Endothelial cell of umbilical vein (primary cell): Measurements from ENCODE around the gene CNST. TPM values are rescaled to one million over a fixed set of nuclear protein-coding genes. Genes with fewer than 3 reads are reported as not detected.

Source experiments
- BruUV-seq: library from RNA; stranded (reverse); fragments of 400-500 nt; replicated peaks from 2 replicates; lab custom pipeline; 2021; lab: Mats Ljungman, UMichigan
- CTCF ChIA-PET: fragments of 300-600, 350-600 bp; sonication (Branson Sonifier 250); formaldehyde crosslinking; loops from one replicate; lab custom pipeline; 2021; ENCODE audit warnings: antibody characterized with exemption, inconsistent platforms; lab: Charles Lee
- POLR2A ChIA-PET: fragments of 300-600, 350-600 bp; sonication (Branson Sonifier 250); formaldehyde crosslinking; loops from one replicate; lab custom pipeline; 2021; ENCODE audit warnings: antibody characterized with exemption, inconsistent platforms; lab: Charles Lee
- DNase-seq: peaks from one replicate; pipeline ENCODE4 v3.0.0-alpha.2; 2011; ENCODE audit warnings: low read depth, low spot score
- FAIRE-seq: peaks from 2 replicates; lab custom pipeline; 2011; peaks lifted over from hg19 to GRCh38; lab: Jason Lieb, UNC
- H2AFZ ChIP-seq: 2 replicates; pipeline ENCODE4 v1.6.0; 2012; ENCODE audit warnings: low read depth, low read length, control low read depth, inconsistent platforms
- H3K27ac ChIP-seq: 2 replicates; pipeline ENCODE4 v1.5.1; 2011; ENCODE audit warnings: low read depth, mild to moderate bottlenecking, control low read depth, low read length, moderate library complexity; ENCODE audit not compliant: insufficient read depth
- H3K27me3 ChIP-seq, 2 experiments: 2 replicates each; pipeline versions ENCODE4 v1.6.0 to v1.6.1; 2011; ENCODE audit warnings: low read length in 2 of 2, mixed read lengths in 1 of 2; ENCODE audit not compliant: control insufficient read depth in 2 of 2, insufficient read depth in 2 of 2
- H3K36me3 ChIP-seq, 2 experiments: 2 replicates in 1 of 2; 3 replicates in 1 of 2; pipeline ENCODE4 v1.5.1; 2011; ENCODE audit warnings: low read length in 2 of 2, mild to moderate bottlenecking in 1 of 2, moderate library complexity in 1 of 2; ENCODE audit not compliant: control insufficient read depth in 2 of 2, insufficient read depth in 2 of 2; ENCODE audit errors: extremely low read depth in 1 of 2
- H3K4me1 ChIP-seq: 3 replicates; pipeline ENCODE4 v1.5.1; 2011; ENCODE audit warnings: mild to moderate bottlenecking, low read length; ENCODE audit not compliant: control insufficient read depth, insufficient read depth; ENCODE audit errors: extremely low read depth
- H3K4me2 ChIP-seq: 2 replicates; pipeline ENCODE4 v1.6.1; 2011; ENCODE audit warnings: low read length, control low read depth, mixed read lengths; ENCODE audit not compliant: insufficient read depth
- H3K4me3 ChIP-seq, 3 experiments: fragments of 200-600 bp in 1 of 3; sonication (generic), shearing (Covaris generic) in 1 of 3; replicated peaks in 1 of 3; 2 replicates each; pipeline ENCODE4 v1.5.1; 2011 to 2016; ENCODE audit warnings: control low read depth in 3 of 3, low read length in 3 of 3, mild to moderate bottlenecking in 2 of 3, inconsistent platforms in 1 of 3, low read depth in 1 of 3, moderate library complexity in 1 of 3; ENCODE audit not compliant: insufficient read depth in 1 of 3
- H3K79me2 ChIP-seq: 2 replicates; pipeline ENCODE4 v1.6.0; 2012; ENCODE audit warnings: low read length, inconsistent platforms; ENCODE audit not compliant: control insufficient read depth, insufficient read depth
- H3K9ac ChIP-seq: replicated peaks from 2 replicates; pipeline ENCODE3; 2011; ENCODE audit warnings: low read length, control low read depth; ENCODE audit not compliant: insufficient read depth; ENCODE audit errors: extremely low read depth
- H3K9me1 ChIP-seq: replicated peaks from 3 replicates; pipeline ENCODE4 v1.6.0; 2011; ENCODE audit warnings: mild to moderate bottlenecking, low read length; ENCODE audit not compliant: control insufficient read depth, insufficient read depth; ENCODE audit errors: extremely low read depth
- H3K9me3 ChIP-seq: replicated peaks from 2 replicates; pipeline ENCODE4 v1.5.1; 2012; ENCODE audit warnings: low read length, inconsistent platforms; ENCODE audit not compliant: control insufficient read depth, insufficient read depth
- H4K20me1 ChIP-seq: replicated peaks from 2 replicates; pipeline ENCODE3; 2011; ENCODE audit warnings: mild to moderate bottlenecking, low read length; ENCODE audit not compliant: control insufficient read depth, insufficient read depth; ENCODE audit errors: extremely low read depth
- EZH2 ChIP-seq: IDR thresholded peaks from 2 replicates; pipeline ENCODE4 v1.6.1; 2012; ENCODE audit warnings: borderline replicate concordance, low read depth, mild to moderate bottlenecking, moderate library complexity, low read length, inconsistent platforms; ENCODE audit not compliant: severe bottlenecking
- FOS ChIP-seq: IDR thresholded peaks from 2 replicates; pipeline ENCODE4 v1.6.1; 2011; ENCODE audit warnings: mild to moderate bottlenecking, low read length, moderate library complexity, borderline replicate concordance; ENCODE audit not compliant: insufficient read depth
- JUN ChIP-seq: IDR thresholded peaks from 2 replicates; pipeline ENCODE4 v1.6.1; 2011; ENCODE audit warnings: borderline replicate concordance, low read depth; ENCODE audit not compliant: insufficient read length, insufficient read depth
- POLR2A ChIP-seq: IDR thresholded peaks from 2 replicates; pipeline ENCODE4 v1.6.1; 2012; ENCODE audit warnings: low read depth, mild to moderate bottlenecking, control low read depth, low read length
- POLR2AphosphoS5 ChIP-seq: IDR thresholded peaks from 2 replicates; pipeline ENCODE4 v1.6.1; 2012; ENCODE audit warnings: low read depth, mild to moderate bottlenecking, control low read depth, low read length, moderate library complexity; ENCODE audit not compliant: insufficient read depth
- dilution Hi-C: fragments of 300-500 bp; cut with MboI; formaldehyde crosslinking; loops from one replicate; pipeline ENCODE4 v1.15.0; 2019; ENCODE audit warnings: low sequenced_read_pairs; ENCODE audit not compliant: extremely low pct_ligation_motif_present
- intact Hi-C: fragments of 100-400 bp; cut with micrococcal nuclease; formaldehyde crosslinking; loops from one replicate; pipeline ENCODE4 v1.10.0; 2022
- polyA plus RNA-seq, 4 experiments: library from polyadenylated mRNA; depleted of rRNA in 3 of 4; stranded (reverse) in 3 of 4; unstranded in 1 of 4; fragments of >200 nt; gene quantifications; 2 replicates each; pipeline versions ENCODE4 v1.2.1 to v1.2.3, GENCODE V29; 2011 to 2012; ENCODE audit warnings: missing spikeins in 1 of 4
- total RNA-seq: library from RNA; stranded (reverse); gene quantifications from 2 replicates; pipeline ENCODE4 v1.2.3, GENCODE V29; 2021
- TF ChIP-seq, protein P1 (sequence below): IDR thresholded peaks from 2 replicates; pipeline ENCODE4 v1.6.1; 2011; ENCODE audit not compliant: insufficient read depth, insufficient read length

Gene CNST
- total and polyA plus RNA-seq, 2 donors (not counting 3 experiments of a cell fraction or from before 2014, with no cell fraction given) = 6.3 to 18.1 TPM

GRCh38 chr1:246613096-246613758, 47.0 kb downstream of the CNST start:
- no TSS peak for BruUV-seq
- TF ChIP-seq FOS = no peak
- TF ChIP-seq POLR2AphosphoS5 = no peak
- TF ChIP-seq, protein P1, sequence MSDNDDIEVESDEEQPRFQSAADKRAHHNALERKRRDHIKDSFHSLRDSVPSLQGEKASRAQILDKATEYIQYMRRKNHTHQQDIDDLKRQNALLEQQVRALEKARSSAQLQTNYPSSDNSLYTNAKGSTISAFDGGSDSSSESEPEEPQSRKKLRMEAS = no peak
- Histone ChIP-seq H3K9me3 (no peaks in the 10 kb centered on the region), H3K27me3 (no peaks in the 10 kb centered on the region), H3K4me1 (peaks cover 18% of the 10 kb centered on the region), H3K79me2 (peaks cover 19% of the 10 kb centered on the region), H4K20me1 (no peaks in the 10 kb centered on the region), H3K36me3 (no peaks in the 10 kb centered on the region), H3K9ac (no peak overlapping the region), H3K4me3 (no peak overlapping the region), H3K4me2 (no peak overlapping the region), H2AFZ (no peak overlapping the region), H3K9me1 (no peaks in the 10 kb centered on the region), H3K27ac (no peak overlapping the region)
- DNase-seq = no peak
- peak; percentile 4 for FAIRE-seq
- POLR2A ChIA-PET = interaction anchor here (0.7 kb wide), 1 partner anchor 20 kb away, joined by 3 read pairs; no protein-coding TSS in a partner anchor
- CTCF ChIA-PET = interaction anchor here (2.4 to 2.8 kb wide), 2 partner anchors 16 to 77 kb away, joined by 11 read pairs; no protein-coding TSS in a partner anchor
- dilution Hi-C loops (no loop called here), intact Hi-C loops (no loop called here)

DNA sequence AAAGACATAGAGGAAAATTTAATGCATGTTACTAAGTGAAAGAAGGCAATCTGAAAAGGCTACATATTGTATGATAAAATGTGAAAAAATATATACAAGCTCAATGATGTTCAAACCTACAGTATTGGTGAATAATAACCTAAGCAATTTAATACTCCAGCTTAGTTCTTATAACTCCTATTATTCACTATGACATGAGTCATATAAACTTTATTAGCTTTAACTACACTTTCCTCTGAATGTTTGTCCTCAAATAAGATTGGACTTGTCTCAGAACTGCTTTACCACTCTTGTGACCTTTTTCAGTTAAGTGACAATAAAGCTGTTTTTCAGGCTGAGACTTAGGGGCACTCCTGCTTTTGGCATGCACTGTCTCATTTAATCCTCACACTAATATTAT, 50.9 kb downstream of the CNST start:
- H3K4me3 ChIP-seq = no peak overlapping the region
- H3K9me3 ChIP-seq = no peaks in the 10 kb centered on the region
- H3K79me2 ChIP-seq = peaks cover 6% of the 10 kb centered on the region
- CTCF ChIA-PET = interaction anchor here (0.7 to 1.1 kb wide), 2 partner anchors 13 to 43 kb away, joined by 3 read pairs; no protein-coding TSS in a partner anchor
- POLR2A ChIA-PET = interaction anchor here (0.8 kb wide), 1 partner anchor 9 kb away, joined by 3 read pairs; no protein-coding TSS in a partner anchor
- H3K36me3 ChIP-seq = peaks cover 0 to 2% of the 10 kb centered on the region in 2 experiments
- H3K9ac ChIP-seq = no peak overlapping the region
- no peaks in the 10 kb centered on the region for H3K9me1 ChIP-seq
- intact Hi-C loops (no loop called here), dilution Hi-C loops (no loop called here)
- TF ChIP-seq EZH2 (no peak), JUN (no peak), POLR2A (no peak)
- TF ChIP-seq, protein P1 = no peak
- no peaks in the 10 kb centered on the region for H3K27me3 ChIP-seq
- H4K20me1 ChIP-seq = no peaks in the 10 kb centered on the region
- no peaks in the 10 kb centered on the region for H3K4me1 ChIP-seq
- H3K4me2 ChIP-seq = no peak overlapping the region
- no peak overlapping the region for H2AFZ ChIP-seq
- no peak overlapping the region for H3K27ac ChIP-seq
- DNase-seq = no peak
- no peak for FAIRE-seq
- BruUV-seq = no TSS peak
